Tibial nerve (tissue), 4 donors: ENCODE measurements around the gene MSH5. TPM values are rescaled to one million over a fixed set of nuclear protein-coding genes. Genes with fewer than 3 reads are reported as not detected.
A peak's percentile ranks its signal among the peaks of the same experiment; 100 is the strongest.
"Not testable (repeated sequence)": the region's sequence is repeated elsewhere in the genome, so short reads cannot be mapped to it uniquely, and the experiment has no call there.

Experiments used
- DNase-seq, 2 donors: peaks; one replicate each; pipeline ENCODE4 v3.0.0-alpha.2; 2019; ENCODE audit warnings: low spot score in 2 of 2
- H3K27ac ChIP-seq, 4 donors: fragments of 200-600 bp; sonication (generic) in 3 of 4; one replicate each; pipeline ENCODE4 v1.5.1; 2017 to 2019; ENCODE audit warnings: mild to moderate bottlenecking in 1 of 4
- H3K27me3 ChIP-seq, 2 donors: fragments of 200-600 bp; sonication (generic) in 1 of 2; one replicate each; pipeline versions ENCODE4 v1.5.1 to v1.6.0; 2017 to 2019
- H3K36me3 ChIP-seq, 3 donors: fragments of 200-600 bp; sonication (generic); one replicate each; pipeline ENCODE4 v1.5.1; 2018 to 2019
- H3K4me1 ChIP-seq, 4 donors: fragments of 200-600 bp; sonication (generic) in 3 of 4; one replicate each; pipeline ENCODE4 v1.5.1; 2017 to 2019
- H3K4me3 ChIP-seq, 4 donors: fragments of 200-600 bp; sonication (generic) in 3 of 4; one replicate each; pipeline ENCODE4 v1.5.1; 2017 to 2019; ENCODE audit warnings: mild to moderate bottlenecking in 1 of 4, moderate library complexity in 1 of 4
- H3K9me3 ChIP-seq, 4 donors: fragments of 200-600 bp; sonication (generic) in 3 of 4; one replicate each; pipeline ENCODE4 v1.5.1; 2017 to 2019
- CTCF ChIP-seq, 5 experiments: fragments of 200-600 bp in 3 of 5; fragments of 450-650 bp in 2 of 5; sonication (generic) in 3 of 5; IDR thresholded peaks; one replicate each; pipeline ENCODE4 v1.5.1; 2016 to 2019; ENCODE audit warnings: antibody characterized with exemption in 5 of 5, mild to moderate bottlenecking in 3 of 5, moderate library complexity in 2 of 5
- EP300 ChIP-seq, 2 donors: sonication (generic); formaldehyde crosslinking; IDR thresholded peaks; one replicate each; pipeline ENCODE4 v1.6.1; 2017; ENCODE audit warnings: antibody characterized with exemption in 2 of 2, mild to moderate bottlenecking in 1 of 2
- POLR2A ChIP-seq, 2 donors: fragments of 450-650 bp; IDR thresholded peaks; one replicate each; pipeline ENCODE4 v1.6.1; 2017; ENCODE audit warnings: antibody characterized with exemption in 2 of 2, mild to moderate bottlenecking in 2 of 2, moderate library complexity in 2 of 2
- WGBS, 2 donors: methylation state at CpG; one replicate each; pipeline ENCODE4 v1.1.5; 2018; 5-methylcytosine and 5-hydroxymethylcytosine counted together
- total RNA-seq, 4 donors: library from RNA; depleted of rRNA; stranded (reverse); fragments of >200 nt; gene quantifications; one replicate each; pipeline ENCODE4 v1.1.0, GENCODE V29; 2016

MSH5 gene
- total RNA-seq, 4 donors from 2014 or later: 12.2 to 25.5 (median 18.4) TPM

DNA sequence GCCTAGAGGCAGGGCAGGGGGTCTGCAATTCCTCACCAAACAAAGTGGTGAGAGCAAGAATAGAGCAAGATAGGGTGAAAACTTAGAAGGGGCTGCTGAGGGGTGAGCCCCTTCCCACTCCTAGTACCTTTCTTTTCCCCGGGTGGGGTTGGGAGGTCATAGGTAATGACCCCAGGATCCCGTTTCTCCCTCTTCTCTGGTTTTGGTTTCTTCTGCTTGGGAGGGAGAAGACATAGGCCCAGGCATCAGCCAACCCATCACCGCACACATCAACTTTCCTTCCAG is 52.2 kb downstream of the MSH5 start:
- no peaks in the 10 kb centered on the region for H3K9me3 ChIP-seq
- H3K27me3 ChIP-seq: no peaks in the 10 kb centered on the region
- no peak for DNase-seq
- TF ChIP-seq EP300 (IDR thresholded peaks at IDR 0.05) (no peak), CTCF (IDR thresholded peaks at IDR 0.05) (no peak), POLR2A (IDR thresholded peaks at IDR 0.05) (no peak)
- 67 to 71% methylated on average over 3 of the region's 3 CpGs for WGBS, 2 donors
- H3K27ac ChIP-seq: no peak overlapping the region
- H3K4me3 ChIP-seq: no peak overlapping the region
- peaks cover 0 to 56% (median 0%) of the 10 kb centered on the region in 3 donors for H3K36me3 ChIP-seq
- H3K4me1 ChIP-seq: peaks cover 0 to 32% (median 11%) of the 10 kb centered on the region in 4 donors

- no peak overlapping the region for H3K27ac ChIP-seq
- peaks cover 0 to 53% (median 0%) of the 10 kb centered on the region in 3 donors for H3K36me3 ChIP-seq
- H3K9me3 ChIP-seq: no peaks in the 10 kb centered on the region
- no peaks in the 10 kb centered on the region for H3K27me3 ChIP-seq
- DNase-seq: no peak
- peaks cover 0 to 32% (median 11%) of the 10 kb centered on the region in 4 donors for H3K4me1 ChIP-seq
- no peak for TF ChIP-seq EP300 (IDR thresholded peaks at IDR 0.05)
- TF ChIP-seq CTCF (IDR thresholded peaks at IDR 0.05): no peak
- TF ChIP-seq POLR2A (IDR thresholded peaks at IDR 0.05): no peak
- H3K4me3 ChIP-seq: no peak overlapping the region
- 81 to 90% methylated on average over 11 to 12 of the region's 12 CpGs for WGBS, 2 donors
These were observed 53.0 kb downstream of the MSH5 start for GRCh38 chr6:31792761-31793171.

- not testable (repeated sequence) for H3K9me3 ChIP-seq, H3K27me3 ChIP-seq, DNase-seq
- H3K4me1 ChIP-seq: peaks cover 0 to 32% (median 11%) of the 10 kb centered on the region in 4 donors
- H3K27ac ChIP-seq: peak overlapping the region in 2 of 4 donors; percentile 97 to 99
- H3K4me3 ChIP-seq: peak overlapping the region in 1 of 4 donors; percentile 99
- WGBS, 2 donors: 90 to 92% methylated on average over 6 of the region's 6 CpGs
- peaks cover 0 to 43% (median 0%) of the 10 kb centered on the region in 3 donors for H3K36me3 ChIP-seq
These were observed 54.1 kb downstream of the MSH5 start for GRCh38 chr6:31793927-31794245.

- TF ChIP-seq CTCF (IDR thresholded peaks at IDR 0.05) (no peak), EP300 (IDR thresholded peaks at IDR 0.05) (no peak), POLR2A (IDR thresholded peaks at IDR 0.05) (no peak)
These were observed 54.6 kb downstream of the MSH5 start for GRCh38 chr6:31794294-31794865.

DNA sequence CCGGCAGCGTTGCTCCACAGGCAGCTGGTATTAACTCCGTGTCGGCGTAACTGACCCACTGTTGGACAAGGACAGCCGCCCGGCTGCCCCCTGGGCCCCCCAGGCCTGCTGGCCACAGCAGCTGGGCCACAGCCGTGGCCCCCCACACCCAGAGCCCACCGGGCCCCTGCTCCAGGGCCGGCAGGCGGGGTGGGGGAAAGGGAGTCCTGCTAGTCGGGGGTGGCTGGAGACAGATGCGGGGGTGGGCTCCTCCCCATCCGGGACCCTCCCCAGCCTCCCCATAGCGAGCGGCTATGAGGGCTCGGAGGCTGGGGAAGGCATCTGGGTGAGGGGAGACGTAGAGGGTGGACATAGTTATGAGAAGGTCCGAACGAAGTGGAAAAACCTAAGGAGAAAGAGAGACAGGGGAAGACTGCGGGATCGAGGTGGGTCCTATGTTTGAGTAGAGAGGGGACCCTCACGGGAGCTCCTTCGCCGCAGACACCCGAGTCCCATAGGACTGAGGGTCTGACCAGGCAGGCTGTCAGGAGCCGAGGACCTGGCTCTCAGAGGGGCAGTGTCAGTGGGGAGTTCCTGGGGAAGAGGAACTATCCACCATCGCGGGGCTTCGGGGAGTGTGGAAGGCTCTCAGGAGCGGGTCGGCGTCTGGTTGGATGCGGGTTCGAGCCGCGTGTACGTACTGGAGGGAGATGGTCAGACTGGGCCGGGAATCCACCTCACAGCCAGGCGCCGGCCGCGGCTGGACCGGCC is 55.2 kb downstream of the MSH5 start:
- peaks cover 0 to 34% (median 0%) of the 10 kb centered on the region in 3 donors for H3K36me3 ChIP-seq
- DNase-seq: no peak
- peak overlapping the region; percentile 91 to 99 (median 96) for H3K27ac ChIP-seq
- 1 to 3% methylated on average over 37 to 42 of the region's 44 CpGs for WGBS, 2 donors
- no peaks in the 10 kb centered on the region for H3K9me3 ChIP-seq
- H3K4me3 ChIP-seq: peak overlapping the region; percentile 61 to 99 (median 86)
- TF ChIP-seq EP300 (IDR thresholded peaks at IDR 0.05) (no peak), CTCF (IDR thresholded peaks at IDR 0.05) (no peak), POLR2A (IDR thresholded peaks at IDR 0.05) (no peak)
- peaks cover 0 to 32% (median 11%) of the 10 kb centered on the region in 4 donors for H3K4me1 ChIP-seq
- no peaks in the 10 kb centered on the region for H3K27me3 ChIP-seq

More at GRCh38 chr6:31794294-31794865, 54.6 kb downstream of the MSH5 start:
- Histone ChIP-seq H3K36me3 (peaks cover 0 to 40% (median 0%) of the 10 kb centered on the region in 3 donors), H3K4me1 (peaks cover 0 to 32% (median 11%) of the 10 kb centered on the region in 4 donors), H3K4me3 (peak overlapping the region; percentile 61 to 99 (median 86)), H3K27me3 (no peaks in the 10 kb centered on the region), H3K9me3 (no peaks in the 10 kb centered on the region), H3K27ac (peak overlapping the region; percentile 91 to 99 (median 96))
- no peak for DNase-seq
- WGBS, 2 donors: 7 to 16% methylated on average over 7 of the region's 7 CpGs
